Measurements from ENCODE around the gene PROZ.

- TF ChIP-seq POLR2AphosphoS5 (IDR thresholded peaks at IDR 0.05; ENCODE audit: borderline replicate concordance, low read depth, low read length): no peak
- no peak for TF ChIP-seq EZH2 (IDR thresholded peaks at IDR 0.05)
- no peak for TF ChIP-seq FOXP2 (optimal IDR thresholded peaks at IDR 0.05; ENCODE audit: control extremely low read depth, extremely low read length, insufficient read depth)
Measured at GRCh38 chr13:113139577-113139976, 18.9 kb upstream of the PROZ start.
